HG03432 (cell line): ENCODE results near the gene TDRD7.

ENCODE experiments used
- ATAC-seq: cut with Tn5 transposase; IDR thresholded peaks from one replicate; pipeline ENCODE4 v1.9.1; 2021; ENCODE audit warnings: mild to moderate bottlenecking, moderate library complexity; ENCODE audit not compliant: unreplicated experiment

TDRD7 gene, protein sequence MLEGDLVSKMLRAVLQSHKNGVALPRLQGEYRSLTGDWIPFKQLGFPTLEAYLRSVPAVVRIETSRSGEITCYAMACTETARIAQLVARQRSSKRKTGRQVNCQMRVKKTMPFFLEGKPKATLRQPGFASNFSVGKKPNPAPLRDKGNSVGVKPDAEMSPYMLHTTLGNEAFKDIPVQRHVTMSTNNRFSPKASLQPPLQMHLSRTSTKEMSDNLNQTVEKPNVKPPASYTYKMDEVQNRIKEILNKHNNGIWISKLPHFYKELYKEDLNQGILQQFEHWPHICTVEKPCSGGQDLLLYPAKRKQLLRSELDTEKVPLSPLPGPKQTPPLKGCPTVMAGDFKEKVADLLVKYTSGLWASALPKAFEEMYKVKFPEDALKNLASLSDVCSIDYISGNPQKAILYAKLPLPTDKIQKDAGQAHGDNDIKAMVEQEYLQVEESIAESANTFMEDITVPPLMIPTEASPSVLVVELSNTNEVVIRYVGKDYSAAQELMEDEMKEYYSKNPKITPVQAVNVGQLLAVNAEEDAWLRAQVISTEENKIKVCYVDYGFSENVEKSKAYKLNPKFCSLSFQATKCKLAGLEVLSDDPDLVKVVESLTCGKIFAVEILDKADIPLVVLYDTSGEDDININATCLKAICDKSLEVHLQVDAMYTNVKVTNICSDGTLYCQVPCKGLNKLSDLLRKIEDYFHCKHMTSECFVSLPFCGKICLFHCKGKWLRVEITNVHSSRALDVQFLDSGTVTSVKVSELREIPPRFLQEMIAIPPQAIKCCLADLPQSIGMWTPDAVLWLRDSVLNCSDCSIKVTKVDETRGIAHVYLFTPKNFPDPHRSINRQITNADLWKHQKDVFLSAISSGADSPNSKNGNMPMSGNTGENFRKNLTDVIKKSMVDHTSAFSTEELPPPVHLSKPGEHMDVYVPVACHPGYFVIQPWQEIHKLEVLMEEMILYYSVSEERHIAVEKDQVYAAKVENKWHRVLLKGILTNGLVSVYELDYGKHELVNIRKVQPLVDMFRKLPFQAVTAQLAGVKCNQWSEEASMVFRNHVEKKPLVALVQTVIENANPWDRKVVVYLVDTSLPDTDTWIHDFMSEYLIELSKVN

GRCh38 chr9:97411789-97412625 is at the start of gene TDRD7:
Gene TDRD7 (plus strand): TSS chr9:97412096. CDS start chr9:97428466, 16,370 bp downstream.
- peak; percentile 82 for ATAC-seq

- no peak for ATAC-seq
These were observed 48.9 kb upstream of the TDRD7 start for GRCh38 chr9:97362777-97363545.

- ATAC-seq: no peak
These were observed 48.1 kb upstream of the TDRD7 start for GRCh38 chr9:97363661-97364299.

DNA sequence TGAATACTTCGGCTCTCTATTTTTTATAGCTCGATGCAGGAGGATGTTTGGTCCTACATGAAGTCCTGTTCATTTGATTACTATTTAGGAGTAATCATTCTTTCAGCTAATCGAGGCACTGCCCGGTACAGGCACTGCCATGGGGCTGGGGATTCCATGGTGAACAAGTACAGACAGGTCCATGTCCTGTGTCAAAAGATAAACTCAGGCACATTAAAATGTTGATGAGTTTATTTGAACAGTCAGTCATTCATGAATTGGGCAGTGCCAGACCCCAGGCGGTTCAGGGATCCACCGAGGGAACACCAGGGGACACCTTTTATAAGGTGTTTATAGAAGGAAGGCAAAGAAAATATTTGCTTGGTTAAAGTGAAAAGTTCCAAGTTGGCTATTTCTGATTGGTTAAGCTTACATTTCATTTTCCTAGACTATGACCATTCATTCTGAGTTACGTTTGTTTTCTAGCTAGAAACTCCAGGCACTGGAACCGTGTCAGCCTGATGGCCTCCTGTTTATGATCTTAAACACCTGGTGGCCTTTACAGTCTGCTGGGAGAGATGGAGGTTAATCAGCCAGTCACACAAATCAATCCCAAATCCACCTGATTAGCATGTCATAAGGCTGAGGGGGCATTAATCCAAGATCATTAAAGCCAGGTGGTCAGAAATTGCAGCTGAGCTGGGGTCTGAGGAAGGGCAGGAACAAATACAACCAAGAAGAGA is 47.0 kb upstream of the TDRD7 start:
- no peak for ATAC-seq

- no peak for ATAC-seq
These were observed 46.3 kb upstream of the TDRD7 start for GRCh38 chr9:97365634-97366033.

- ATAC-seq: no peak
These were observed 45.4 kb upstream of the TDRD7 start for GRCh38 chr9:97366476-97366875.

DNA sequence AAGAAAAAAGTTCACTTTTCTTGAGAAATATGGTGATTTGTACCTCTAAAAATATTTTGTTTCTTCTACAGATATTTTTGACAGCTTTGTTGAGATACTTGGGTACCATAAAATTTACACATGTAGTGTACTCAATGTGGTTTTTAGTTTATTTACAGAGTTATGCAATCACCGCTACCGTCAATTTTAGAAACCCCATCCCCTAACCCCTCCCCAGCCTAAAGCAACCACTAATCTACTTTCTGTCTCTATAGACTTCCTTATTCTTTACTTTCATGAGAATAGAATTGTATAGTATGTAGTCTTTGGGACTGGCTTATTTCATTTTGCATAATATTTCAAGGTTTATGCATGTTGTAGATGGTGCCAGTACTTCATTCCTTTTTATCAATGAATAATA is 45.0 kb upstream of the TDRD7 start:
- ATAC-seq: no peak

- peak; percentile 60 for ATAC-seq
These were observed 44.2 kb upstream of the TDRD7 start for GRCh38 chr9:97367729-97368128.

DNA sequence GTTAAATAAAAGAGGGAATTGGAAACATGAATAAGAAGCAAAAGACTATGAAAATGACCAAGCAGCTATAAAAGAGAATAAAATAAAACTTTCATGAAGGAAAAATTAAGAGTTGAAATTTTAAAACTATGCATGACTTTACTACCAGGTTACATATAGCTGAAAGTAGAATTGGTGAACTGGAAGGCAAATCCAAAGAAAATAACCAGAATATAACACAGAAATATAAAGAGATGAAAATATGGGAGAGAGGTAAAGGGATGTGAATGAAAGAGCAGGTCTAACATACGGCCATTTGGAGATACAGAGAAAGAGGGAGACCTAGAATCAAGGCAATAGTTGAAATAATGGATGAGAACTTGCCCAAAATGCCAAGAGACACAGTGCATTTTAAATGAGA is 42.9 kb upstream of the TDRD7 start:
- no peak for ATAC-seq

GRCh38 chr9:97372580-97372979 is 39.3 kb upstream of the TDRD7 start:
- no peak for ATAC-seq

GRCh38 chr9:97373331-97373730 is 38.6 kb upstream of the TDRD7 start:
- ATAC-seq: no peak

DNA sequence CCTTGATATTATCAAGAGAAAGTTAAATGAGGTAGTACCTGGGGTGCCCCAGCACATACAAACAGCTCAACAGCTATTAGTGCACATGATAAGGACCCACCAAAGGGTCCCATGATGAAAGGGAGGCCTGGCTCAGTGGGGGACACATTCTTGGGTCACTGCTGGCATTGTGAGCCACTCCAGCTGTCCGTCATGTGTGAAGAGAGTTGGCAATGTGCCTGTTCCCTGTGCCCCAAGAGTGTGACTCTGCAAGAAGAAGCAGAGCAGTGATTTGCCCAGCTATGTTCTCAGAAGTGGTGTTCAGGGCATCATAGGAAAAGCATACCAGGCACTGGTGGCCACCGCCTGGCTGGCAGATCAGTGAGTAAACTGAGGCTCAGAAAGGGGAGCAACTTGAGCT is 37.1 kb upstream of the TDRD7 start:
- ATAC-seq: no peak

GRCh38 chr9:97376902-97377301 is 35.0 kb upstream of the TDRD7 start:
- no peak for ATAC-seq

DNA sequence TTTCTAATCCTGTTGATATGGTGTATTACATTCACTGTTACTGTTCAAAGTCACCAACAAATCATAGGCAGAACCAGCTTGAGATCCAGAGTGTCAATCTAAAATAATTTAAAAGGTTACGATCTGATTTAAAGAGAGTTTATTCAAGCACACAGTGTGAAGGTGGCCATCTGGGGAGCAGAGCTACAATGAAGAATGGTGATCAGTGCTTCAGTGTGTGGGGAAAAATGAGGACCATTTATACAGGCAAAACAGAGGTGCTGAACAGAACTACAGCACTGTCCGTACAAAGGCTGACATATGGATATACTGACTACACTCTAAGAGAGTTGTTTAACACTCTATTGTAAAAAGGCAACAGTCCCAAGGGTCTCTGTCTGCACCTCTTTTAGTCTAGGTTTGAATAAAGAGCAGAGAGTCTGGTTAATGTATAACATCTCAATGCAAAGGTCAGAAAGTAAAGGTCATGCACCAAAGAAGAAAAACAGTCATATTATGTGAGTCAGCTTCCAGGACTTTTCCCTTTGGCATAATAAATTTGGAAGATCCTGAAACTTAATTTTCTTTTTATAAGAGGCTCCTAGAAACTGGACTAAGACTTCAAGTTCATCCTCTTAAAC is 29.7 kb upstream of the TDRD7 start:
- ATAC-seq: no peak

GRCh38 chr9:97384406-97385262 is 27.3 kb upstream of the TDRD7 start:
- no peak for ATAC-seq

GRCh38 chr9:97385626-97386264 is 26.2 kb upstream of the TDRD7 start:
- no peak for ATAC-seq

GRCh38 chr9:97386265-97386633 is 25.6 kb upstream of the TDRD7 start:
- ATAC-seq: no peak
